B cell (primary cell): ENCODE measurements around the gene CHST1. TPM values are rescaled to one million over a fixed set of nuclear protein-coding genes. Genes with fewer than 3 reads are reported as not detected.

Source experiments
- ATAC-seq: fragments of 200-7000 bp; cut with Tn5 transposase; one replicate; pipeline ENCODE4 v1.10.0; 2021; ENCODE audit warnings: low read depth, mild to moderate bottlenecking, moderate number of reproducible peaks, moderate library complexity
- CTCF ChIA-PET: fragments of 350-600 bp; sonication (Branson Sonifier 250); formaldehyde crosslinking; loops from one replicate; lab custom pipeline; 2021; ENCODE audit warnings: antibody characterized with exemption, inconsistent platforms; lab: Charles Lee
- POLR2A ChIA-PET: fragments of 350-600 bp; sonication (Branson Sonifier 250); formaldehyde crosslinking; loops from one replicate; lab custom pipeline; 2021; ENCODE audit warnings: antibody characterized with exemption; lab: Charles Lee
- DNase-seq: peaks from one replicate; pipeline ENCODE4 v3.0.0; 2013
- H2AFZ ChIP-seq: 2 replicates; pipeline ENCODE4 v1.6.1; 2012; ENCODE audit warnings: mild to moderate bottlenecking, low read depth, low read length; ENCODE audit not compliant: insufficient read depth, poor library complexity, severe bottlenecking
- H3K27ac ChIP-seq, 2 donors: 1 replicate in 1 of 2; 2 replicates in 1 of 2; pipeline ENCODE4 v1.5.1; 2012 to 2013; ENCODE audit warnings: low read length in 2 of 2, mild to moderate bottlenecking in 2 of 2, moderate library complexity in 1 of 2
- H3K27me3 ChIP-seq, 4 experiments: fragments of 200-600 bp in 1 of 4; sonication (generic) in 1 of 4; replicated peaks in 1 of 4; 1 replicate in 2 of 4; 2 replicates in 2 of 4; pipeline versions ENCODE4 v1.6.1 to v1.7.0; 2013 to 2016; ENCODE audit warnings: low read length in 3 of 4, mild to moderate bottlenecking in 2 of 4, mixed read lengths in 1 of 4, moderate library complexity in 1 of 4; ENCODE audit not compliant: insufficient read depth in 4 of 4, control insufficient read depth in 3 of 4; ENCODE audit errors: control extremely low read depth in 1 of 4
- H3K36me3 ChIP-seq, 2 experiments: replicated peaks in 1 of 2; 1 replicate in 1 of 2; 2 replicates in 1 of 2; pipeline versions ENCODE4 v1.6.1 to v1.7.1; 2013; ENCODE audit warnings: low read length in 1 of 2; ENCODE audit not compliant: insufficient read depth in 2 of 2, control insufficient read depth in 1 of 2; ENCODE audit errors: control extremely low read depth in 1 of 2, extremely low read depth in 1 of 2
- H3K4me1 ChIP-seq, 2 donors: fragments of 200-600 bp in 1 of 2; sonication (generic) in 1 of 2; 1 replicate in 1 of 2; 2 replicates in 1 of 2; pipeline versions ENCODE4 v1.5.1 to v1.6.1; 2013 to 2017; ENCODE audit warnings: low read length in 2 of 2; ENCODE audit not compliant: control insufficient read depth in 2 of 2, insufficient read depth in 2 of 2
- H3K4me2 ChIP-seq: replicated peaks from 2 replicates; pipeline ENCODE3; 2012; ENCODE audit warnings: mild to moderate bottlenecking, low read depth, low read length; ENCODE audit not compliant: poor library complexity, severe bottlenecking
- H3K4me3 ChIP-seq, 5 experiments: fragments of 200-600 bp in 1 of 5; sonication (generic) in 1 of 5; 1 replicate in 3 of 5; 2 replicates in 2 of 5; pipeline versions ENCODE4 v1.5.1 to v1.7.0; 2011 to 2016; ENCODE audit warnings: low read length in 4 of 5, mild to moderate bottlenecking in 4 of 5, low read depth in 2 of 5, control low read depth in 1 of 5, moderate library complexity in 1 of 5; ENCODE audit not compliant: insufficient read depth in 1 of 5; ENCODE audit errors: control extremely low read depth in 1 of 5, extremely low read depth in 1 of 5
- H3K79me2 ChIP-seq: fragments of 200-600 bp; sonication (generic); one replicate; pipeline ENCODE4 v1.6.0; 2016; ENCODE audit warnings: low read length; ENCODE audit not compliant: control insufficient read depth, insufficient read depth
- H3K9ac ChIP-seq: fragments of 200-600 bp; sonication (generic); 2 replicates; pipeline ENCODE4 v1.6.1; 2017; ENCODE audit warnings: mild to moderate bottlenecking, low read length, moderate library complexity
- H3K9me3 ChIP-seq, 3 donors: one replicate each; pipeline versions ENCODE4 v1.6.1 to v1.7.1; 2013; ENCODE audit warnings: low read length in 2 of 3; ENCODE audit not compliant: control insufficient read depth in 2 of 3, insufficient read depth in 1 of 3; ENCODE audit errors: control extremely low read depth in 1 of 3
- H4K20me1 ChIP-seq: 2 replicates; pipeline ENCODE4 v1.6.0; 2012; ENCODE audit warnings: mild to moderate bottlenecking, low read length; ENCODE audit not compliant: insufficient read depth, control insufficient read depth, poor library complexity, severe bottlenecking
- H3K27ac Mint-ChIP-seq: one replicate; pipeline ENCODE4 v1.8.0; 2021; ENCODE audit warnings: mixed read lengths
- H3K27me3 Mint-ChIP-seq: one replicate; pipeline ENCODE4 v1.8.0; 2021; ENCODE audit warnings: mixed read lengths
- H3K4me1 Mint-ChIP-seq: one replicate; pipeline ENCODE4 v1.8.0; 2021; ENCODE audit warnings: mixed read lengths
- H3K4me3 Mint-ChIP-seq: one replicate; pipeline ENCODE4 v1.8.0; 2021; ENCODE audit warnings: mixed read lengths
- H3K9me3 Mint-ChIP-seq: one replicate; pipeline ENCODE4 v1.8.0; 2022; ENCODE audit warnings: mixed read lengths; ENCODE audit not compliant: insufficient read depth
- EZH2 ChIP-seq: IDR thresholded peaks from 2 replicates; pipeline ENCODE4 v1.6.1; 2012; ENCODE audit warnings: borderline replicate concordance, low read depth, mild to moderate bottlenecking, moderate library complexity, low read length; ENCODE audit not compliant: insufficient read depth, poor library complexity, severe bottlenecking
- WGBS: methylation state at CpG from one replicate; pipeline ENCODE4 v1.1.5; 2013; ENCODE audit warnings: missing lambda C conversion rate; ENCODE audit not compliant: insufficient coverage; 5-methylcytosine and 5-hydroxymethylcytosine counted together
- intact Hi-C: fragments of 100-400 bp; cut with micrococcal nuclease; formaldehyde crosslinking; loops from one replicate; pipeline ENCODE4 v1.10.0; 2022
- polyA plus RNA-seq: library from polyadenylated mRNA; depleted of rRNA; stranded (reverse); fragments of >200 nt; gene quantifications from 2 replicates; pipeline ENCODE4 v1.2.3, GENCODE V29; 2012
- small RNA-seq: library from RNA; depleted of rRNA; stranded (forward); fragments of <200 nt; gene quantifications from one replicate; pipeline ENCODE3, GENCODE V24; 2012; ENCODE audit warnings: low replicate concordance, low read depth; ENCODE audit not compliant: insufficient read length
- total RNA-seq, 2 donors: library from RNA; stranded (reverse); fragments of 120-200 nt in 1 of 2; gene quantifications; 1 replicate in 1 of 2; 2 replicates in 1 of 2; pipeline versions ENCODE4 v1.2.3 to v1.2.4, GENCODE V29; 2013 to 2022
- TF ChIP-seq, protein P1 (sequence below): fragments of 200-600 bp; IDR thresholded peaks from one replicate; pipeline ENCODE4 v1.8.0; 2022; ENCODE audit warnings: antibody characterized with exemption, mild to moderate bottlenecking

The CHST1 gene
- total and polyA plus RNA-seq, 2 donors (not counting 1 experiment from before 2014, with no cell fraction given), result not detected

DNA sequence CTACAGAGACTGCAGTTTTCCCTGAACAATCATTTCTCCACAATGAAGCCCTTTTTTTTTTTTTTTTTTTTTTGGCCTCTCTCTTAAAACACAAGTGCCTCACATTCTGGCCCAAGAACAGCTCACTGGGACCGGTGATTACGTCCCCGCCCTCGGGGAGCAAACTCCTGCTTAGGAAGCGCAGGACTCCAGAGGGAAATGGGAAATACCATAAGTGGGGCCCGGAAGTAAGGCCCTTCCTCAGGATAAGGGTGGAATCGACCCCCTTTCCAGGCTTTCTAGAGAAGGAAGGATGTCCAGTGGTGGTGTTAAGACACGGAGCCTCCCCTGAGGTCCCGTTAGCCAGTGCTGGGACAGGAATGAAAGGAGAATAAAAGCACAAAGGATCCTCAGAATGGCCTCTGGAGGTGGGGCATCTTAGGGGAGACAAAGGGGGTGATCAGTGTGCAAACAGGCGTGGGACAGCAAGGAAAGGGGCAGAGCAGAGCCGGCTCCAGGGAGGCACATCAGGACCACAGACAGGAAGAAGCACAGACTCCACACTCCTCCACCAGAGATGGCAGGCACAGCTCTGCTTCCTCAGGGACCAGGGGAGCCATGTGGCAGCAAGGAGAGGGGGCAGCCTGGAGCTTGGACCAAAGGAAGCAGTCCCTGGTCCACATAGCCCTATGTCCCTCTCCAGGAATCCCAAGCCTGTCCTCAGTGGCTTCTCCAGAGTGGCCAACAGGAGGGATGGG is 61.3 kb downstream of the CHST1 start:
- no peak for TF ChIP-seq EZH2
- Mint-ChIP-seq H3K9me3 (no peaks in the 10 kb centered on the region), H3K27me3 (peaks cover 40% of the 10 kb centered on the region), H3K27ac (no peak overlapping the region), H3K4me3 (no peak overlapping the region), H3K4me1 (no peaks in the 10 kb centered on the region)
- Histone ChIP-seq H3K4me2 (no peak overlapping the region), H4K20me1 (no peaks in the 10 kb centered on the region), H3K9me3 (peaks cover 0 to 10% (median 0%) of the 10 kb centered on the region in 3 donors), H3K4me3 (no peak overlapping the region), H3K9ac (no peak overlapping the region), H3K27me3 (peaks cover 0 to 21% (median 2%) of the 10 kb centered on the region in 4 experiments), H3K27ac (no peak overlapping the region), H2AFZ (no peak overlapping the region), H3K36me3 (no peaks in the 10 kb centered on the region), H3K79me2 (no peaks in the 10 kb centered on the region), H3K4me1 (no peaks in the 10 kb centered on the region)
- POLR2A ChIA-PET, result no interaction called here
- DNase-seq, result no peak
- 18% methylated on average over 7 of the region's 11 CpGs for WGBS
- CTCF ChIA-PET, result no interaction called here
- intact Hi-C loops, result no loop called here
- ATAC-seq, result no peak

DNA sequence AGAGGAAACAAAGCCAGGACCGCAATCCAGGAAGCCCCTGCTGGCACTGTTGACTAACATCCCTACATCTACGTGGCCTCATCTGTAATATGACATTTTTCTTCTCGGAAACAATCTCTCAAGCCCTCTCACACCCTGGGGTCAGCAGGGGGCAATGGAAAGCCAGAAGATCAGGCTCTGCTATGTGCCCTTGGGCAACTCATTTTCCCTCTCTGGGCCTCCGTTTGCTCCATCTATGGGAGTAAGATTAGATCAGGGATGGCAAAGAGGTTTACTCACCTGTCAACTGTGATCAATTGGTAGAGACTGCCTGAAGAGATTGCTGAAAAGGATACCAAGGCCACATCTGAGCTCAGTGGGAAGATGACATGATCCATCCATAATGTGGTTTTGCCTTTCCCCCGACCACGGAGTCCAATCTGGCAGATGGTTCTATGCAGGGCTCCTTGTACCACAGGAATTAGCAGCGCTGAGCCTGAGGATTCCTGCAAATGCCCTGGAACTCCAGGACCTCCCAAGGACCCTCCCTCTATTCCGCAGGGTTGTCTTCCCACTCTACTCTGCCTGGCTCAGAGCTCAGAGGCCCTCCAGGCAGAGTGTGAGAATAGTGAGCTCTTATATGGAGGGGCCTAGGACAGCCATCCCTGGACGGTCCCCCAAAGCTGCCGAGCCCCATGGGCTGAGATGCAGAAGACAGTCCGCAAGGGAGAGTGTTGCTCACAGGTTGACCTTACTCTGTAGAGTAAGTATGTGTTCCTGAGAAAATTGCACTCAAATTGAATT is 66.1 kb downstream of the CHST1 start:
- no peak for DNase-seq
- WGBS, result 82% methylated on average over 9 of the region's 11 CpGs

More for the DNA sequence above, 66.1 kb downstream of the CHST1 start:
- no peaks in the 10 kb centered on the region for H4K20me1 ChIP-seq
- intact Hi-C loops, result no loop called here
- peaks cover 24% of the 10 kb centered on the region for H3K27me3 Mint-ChIP-seq
- no peak overlapping the region for H3K9ac ChIP-seq
- H3K27ac Mint-ChIP-seq, result no peak overlapping the region
- ATAC-seq, result no peak
- no peak overlapping the region for H3K4me3 ChIP-seq
- H3K4me3 Mint-ChIP-seq, result no peak overlapping the region
- ChIA-PET POLR2A (no interaction called here), CTCF (no interaction called here)
- no peaks in the 10 kb centered on the region for H3K4me1 ChIP-seq
- no peaks in the 10 kb centered on the region for H3K9me3 Mint-ChIP-seq
- no peak overlapping the region for H3K4me2 ChIP-seq
- H3K27me3 ChIP-seq, result peaks cover 0 to 6% (median 0%) of the 10 kb centered on the region in 4 experiments
- TF ChIP-seq EZH2, result no peak
- TF ChIP-seq, protein P1, sequence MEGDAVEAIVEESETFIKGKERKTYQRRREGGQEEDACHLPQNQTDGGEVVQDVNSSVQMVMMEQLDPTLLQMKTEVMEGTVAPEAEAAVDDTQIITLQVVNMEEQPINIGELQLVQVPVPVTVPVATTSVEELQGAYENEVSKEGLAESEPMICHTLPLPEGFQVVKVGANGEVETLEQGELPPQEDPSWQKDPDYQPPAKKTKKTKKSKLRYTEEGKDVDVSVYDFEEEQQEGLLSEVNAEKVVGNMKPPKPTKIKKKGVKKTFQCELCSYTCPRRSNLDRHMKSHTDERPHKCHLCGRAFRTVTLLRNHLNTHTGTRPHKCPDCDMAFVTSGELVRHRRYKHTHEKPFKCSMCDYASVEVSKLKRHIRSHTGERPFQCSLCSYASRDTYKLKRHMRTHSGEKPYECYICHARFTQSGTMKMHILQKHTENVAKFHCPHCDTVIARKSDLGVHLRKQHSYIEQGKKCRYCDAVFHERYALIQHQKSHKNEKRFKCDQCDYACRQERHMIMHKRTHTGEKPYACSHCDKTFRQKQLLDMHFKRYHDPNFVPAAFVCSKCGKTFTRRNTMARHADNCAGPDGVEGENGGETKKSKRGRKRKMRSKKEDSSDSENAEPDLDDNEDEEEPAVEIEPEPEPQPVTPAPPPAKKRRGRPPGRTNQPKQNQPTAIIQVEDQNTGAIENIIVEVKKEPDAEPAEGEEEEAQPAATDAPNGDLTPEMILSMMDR, result no peak
- H2AFZ ChIP-seq, result no peak overlapping the region
- H3K4me1 Mint-ChIP-seq, result no peaks in the 10 kb centered on the region
- H3K36me3 ChIP-seq, result no peaks in the 10 kb centered on the region
- no peaks in the 10 kb centered on the region for H3K79me2 ChIP-seq
- peaks cover 0 to 3% (median 0%) of the 10 kb centered on the region in 3 donors for H3K9me3 ChIP-seq
- no peak overlapping the region for H3K27ac ChIP-seq

Small RNA genes lying within 50 kb of the gene (small RNA-seq; reads per million reads assigned to genes)
- not detected for gene MIR7154

Other genes starting within 250 kb of the CHST1 start
- gene SLC35C1, start 139.5 kb upstream of the CHST1 start, total RNA-seq, result 12.5 and 13.8 TPM in 2 replicates
- 3.6 and 4.4 TPM in 2 replicates for gene SLC35C1, start 139.5 kb upstream of the CHST1 start, polyA plus RNA-seq
- 65.1 and 77.9 TPM in 2 replicates for gene CRY2, start 181.9 kb upstream of the CHST1 start, total RNA-seq
- 20.4 and 22.0 TPM in 2 replicates for gene CRY2, start 181.9 kb upstream of the CHST1 start, polyA plus RNA-seq
- 1.4 and 2.1 TPM in 2 replicates for gene MAPK8IP1, start 220.0 kb upstream of the CHST1 start, total RNA-seq
- gene MAPK8IP1, start 220.0 kb upstream of the CHST1 start, polyA plus RNA-seq, result 4.0 and 9.1 TPM in 2 replicates
- gene FREY1, start 241.6 kb upstream of the CHST1 start, total RNA-seq, result 6.5 and 6.6 TPM in 2 replicates
- gene FREY1, start 241.6 kb upstream of the CHST1 start, polyA plus RNA-seq, result 0.82 and 1.7 TPM in 2 replicates